Mucosa of descending colon (tissue), 3 donors: ENCODE results near the gene RESP18. TPM values are rescaled to one million over a fixed set of nuclear protein-coding genes. Genes with fewer than 3 reads are reported as not detected.

Experiments used
- ATAC-seq: fragments of 200-7000 bp; cut with Tn5 transposase; one replicate; pipeline ENCODE4 v1.9.1; 2020; ENCODE audit warnings: mild to moderate bottlenecking, moderate library complexity
- DNase-seq, 3 donors: peaks; one replicate each; pipeline ENCODE4 v3.0.0-alpha.2; 2020
- H3K36me3 ChIP-seq: fragments of 200-600 bp; one replicate; pipeline ENCODE4 v1.8.0; 2021; ENCODE audit warnings: low read depth, mild to moderate bottlenecking
- H3K4me1 ChIP-seq: fragments of 200-600 bp; one replicate; pipeline ENCODE4 v1.8.0; 2021; ENCODE audit warnings: low read depth, mild to moderate bottlenecking
- H3K4me3 ChIP-seq: fragments of 200-600 bp; one replicate; pipeline ENCODE4 v1.8.0; 2021; ENCODE audit warnings: mild to moderate bottlenecking
- H3K9me3 ChIP-seq: fragments of 200-600 bp; one replicate; pipeline ENCODE4 v1.8.0; 2021; ENCODE audit warnings: mild to moderate bottlenecking
- CTCF ChIP-seq: fragments of 200-600 bp; IDR thresholded peaks from one replicate; pipeline ENCODE4 v1.8.0; 2022; ENCODE audit warnings: antibody characterized with exemption, mild to moderate bottlenecking
- intact Hi-C, 2 donors: fragments of 100-400 bp; cut with DNase I in 1 of 2; cut with micrococcal nuclease in 1 of 2; formaldehyde crosslinking; loops; one replicate each; pipeline versions ENCODE4 v1.11.0 to v1.11.1; 2022; cut with DNase I, micrococcal nuclease
- microRNA-seq: library from miRNA; unstranded; fragments of <30 nt; microRNA quantifications from one replicate; pipeline ENCODE4, GENCODE V29; 2019
- total RNA-seq, 3 donors: library from RNA; stranded (reverse); fragmentation: NEBNext Ultra II Directional in 2 of 3; extraction: Animal tissue kit (Norgen Biotek cat#: 25700) in 2 of 3; gene quantifications; one replicate each; pipeline versions ENCODE4 v1.2.1 to v1.2.4, GENCODE V29; 2021 to 2023
- donor health status: DM: no; HTN: no; CAD: no; lungs with moderate emphysema.
- donor health status: DM: no; HTN: no; CAD: no.
- donor health status: DM: no; HTN: yes; CAD: no.

RESP18 gene
- total RNA-seq, 3 donors from 2014 or later = not detected

DNA sequence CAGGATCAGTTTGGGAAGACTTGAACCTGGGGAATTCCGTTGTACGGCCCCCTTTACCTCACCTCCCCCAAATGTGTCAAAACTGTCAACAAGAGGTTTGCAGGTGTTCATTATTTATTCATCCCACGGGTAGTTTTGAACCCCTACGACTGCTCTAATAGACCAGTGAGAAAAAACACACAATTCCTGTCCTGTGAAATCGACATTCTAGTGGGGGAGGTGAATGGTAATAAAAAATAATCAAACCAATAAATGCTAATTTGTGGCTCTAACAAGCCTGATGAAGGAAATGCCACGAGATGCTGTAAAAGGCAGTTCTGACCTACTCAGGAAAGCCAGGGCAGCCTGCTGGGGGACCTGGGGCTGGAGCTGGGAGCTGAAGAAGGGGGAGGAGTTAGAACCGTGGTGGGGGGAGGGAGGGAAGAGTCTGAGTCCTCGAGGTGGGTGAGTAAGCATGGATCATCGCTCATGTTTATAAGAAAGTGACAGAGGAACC is 53.8 kb downstream of the RESP18 start:
- TF ChIP-seq CTCF = no peak
- Histone ChIP-seq H3K36me3 (peaks cover 3% of the 10 kb centered on the region), H3K9me3 (no peaks in the 10 kb centered on the region), H3K4me3 (peak overlapping the region; percentile 63), H3K4me1 (peaks cover 18% of the 10 kb centered on the region)
- no peak for ATAC-seq
- no peak for DNase-seq
- intact Hi-C loops = no loop called here

GRCh38 chr2:219277703-219278654 is 54.6 kb downstream of the RESP18 start:
- H3K36me3 ChIP-seq = peaks cover 3% of the 10 kb centered on the region
- intact Hi-C loops = no loop called here
- no peak overlapping the region for H3K4me3 ChIP-seq
- DNase-seq = peak; percentile 79 to 89 (median 86)
- ATAC-seq = peak; percentile 69
- TF ChIP-seq CTCF = peak; percentile 99
- H3K9me3 ChIP-seq = no peaks in the 10 kb centered on the region
- peaks cover 18% of the 10 kb centered on the region for H3K4me1 ChIP-seq

Small RNA genes within 50 kb of the gene (microRNA-seq; reads per million reads assigned to microRNA genes)
- gene MIR153-1 = not detected

Other genes with a start within 250 kb of the RESP18 start
- gene NHEJ1, start 171.9 kb downstream of the RESP18 start, total RNA-seq = 10 to 100 TPM; 31.9 to 63.6 (median 41.7) TPM
- 10 to 100 TPM in 1 of 3 donors, 1 to 10 TPM in 2; 5.8 to 13.6 (median 7.6) TPM for gene SLC23A3, start 162.7 kb downstream of the RESP18 start, total RNA-seq
- gene CNPPD1, start 155.8 kb downstream of the RESP18 start, total RNA-seq = 100 to 1,000 TPM in 2 of 3 donors, 10 to 100 TPM in 1; 90.4 to 138 (median 110) TPM
- gene RETREG2, start 154.5 kb downstream of the RESP18 start, total RNA-seq = 100 to 1,000 TPM; 110 to 159 (median 110) TPM
- gene ZFAND2B, start 126.0 kb downstream of the RESP18 start, total RNA-seq = 10 to 100 TPM; 59.6 to 88.5 (median 66.0) TPM
- 10 to 100 TPM in 2 of 3 donors, 1 to 10 TPM in 1; 6.7 to 21.3 (median 10.4) TPM for gene ABCB6, start 113.8 kb downstream of the RESP18 start, total RNA-seq
- 10 to 100 TPM; 51.9 to 74.3 (median 63.4) TPM for gene ATG9A, start 103.1 kb downstream of the RESP18 start, total RNA-seq
- 10 to 100 TPM; 38.6 to 65.2 (median 47.1) TPM for gene ANKZF1, start 102.9 kb downstream of the RESP18 start, total RNA-seq
- 10 to 100 TPM in 1 of 3 donors, 1 to 10 TPM in 2; 4.2 to 10.8 (median 5.8) TPM for gene GLB1L, start 87.3 kb downstream of the RESP18 start, total RNA-seq
- 10 to 100 TPM; 29.7 to 37.3 (median 32.7) TPM for gene STK16, start 87.3 kb downstream of the RESP18 start, total RNA-seq
- gene TUBA4B, start 79.5 kb downstream of the RESP18 start, total RNA-seq = not detected
- gene TUBA4A, start 78.8 kb downstream of the RESP18 start, total RNA-seq = 10 to 100 TPM; 69.7 to 75.3 (median 75.0) TPM
- gene DNAJB2, start 53.4 kb downstream of the RESP18 start, total RNA-seq = 10 to 100 TPM; 61.0 to 71.0 (median 68.7) TPM
- 10 to 100 TPM in 1 of 3 donors, 1 to 10 TPM in 1, under 1 TPM in 1; 0.72 to 13.0 (median 1.0) TPM for gene PTPRN, start 23.3 kb downstream of the RESP18 start, total RNA-seq
- 100 to 1,000 TPM in 2 of 3 donors, 10 to 100 TPM in 1; 75.7 to 127 (median 125) TPM for gene DNPEP, start 55.2 kb upstream of the RESP18 start, total RNA-seq
- gene DES, start 85.6 kb upstream of the RESP18 start, total RNA-seq = 1,000 to 10,000 TPM in 1 of 3 donors, 100 to 1,000 TPM in 1, 10 to 100 TPM in 1; 65.4 to 4,715 (median 359) TPM
- 100 to 1,000 TPM in 1 of 3 donors, 10 to 100 TPM in 1, 1 to 10 TPM in 1; 7.9 to 242 (median 22.2) TPM for gene SPEG, start 102.1 kb upstream of the RESP18 start, total RNA-seq
- 10 to 100 TPM; 33.6 to 52.6 (median 43.6) TPM for gene GMPPA, start 166.1 kb upstream of the RESP18 start, total RNA-seq
- gene ASIC4, start 181.7 kb upstream of the RESP18 start, total RNA-seq = under 1 TPM in 1 of 3 donors, not detected in 2; 0.09 TPM
- 10 to 100 TPM; 19.4 to 25.9 (median 20.5) TPM for gene CHPF, start 211.1 kb upstream of the RESP18 start, total RNA-seq
- 1 to 10 TPM in 2 of 3 donors, under 1 TPM in 1; 0.69 to 2.7 (median 2.7) TPM for gene TMEM198, start 211.3 kb upstream of the RESP18 start, total RNA-seq
- 10 to 100 TPM in 2 of 3 donors, 1 to 10 TPM in 1; 7.6 to 53.0 (median 12.6) TPM for gene OBSL1, start 238.8 kb upstream of the RESP18 start, total RNA-seq
- gene INHA, start 239.6 kb upstream of the RESP18 start, total RNA-seq = under 1 TPM in 1 of 3 donors, not detected in 2; 0.19 TPM